Prostate gland (tissue), 2 donors: ENCODE results near the gene TIMM23. TPM values are rescaled to one million over a fixed set of nuclear protein-coding genes. Genes with fewer than 3 reads are reported as not detected.
"Not testable (repeated sequence)": the region's sequence is repeated elsewhere in the genome, so short reads cannot be mapped to it uniquely, and the experiment has no call there.

Source experiments
- DNase-seq: peaks from one replicate; pipeline ENCODE4 v3.0.0-alpha.2; 2019; ENCODE audit warnings: low spot score
- H3K27ac ChIP-seq, 2 donors: fragments of 200-600 bp; sonication (generic); 2 replicates each; pipeline ENCODE4 v1.5.1; 2017 to 2019
- H3K27me3 ChIP-seq: fragments of 200-600 bp; sonication (generic); replicated peaks from 2 replicates; pipeline ENCODE4 v1.5.1; 2019; ENCODE audit not compliant: insufficient read depth
- H3K36me3 ChIP-seq, 2 donors: fragments of 200-600 bp; sonication (generic); 1 replicate in 1 of 2; 2 replicates in 1 of 2; pipeline versions ENCODE4 v1.5.1 to v1.8.1; 2017 to 2019
- H3K4me1 ChIP-seq: fragments of 200-600 bp; sonication (generic); replicated peaks from 2 replicates; pipeline ENCODE4 v1.5.1; 2019
- H3K4me3 ChIP-seq, 2 donors: fragments of 200-600 bp; sonication (generic); 2 replicates each; pipeline ENCODE4 v1.5.1; 2017 to 2019
- H3K9me3 ChIP-seq: fragments of 200-600 bp; sonication (generic); 2 replicates; pipeline ENCODE4 v1.5.1; 2017
- CTCF ChIP-seq, 4 experiments: fragments of 200-600 bp in 2 of 4; fragments of 450-650 bp in 2 of 4; sonication (generic) in 2 of 4; IDR thresholded peaks; 1 replicate in 3 of 4; 2 replicates in 1 of 4; pipeline ENCODE4 v1.5.1; 2016 to 2019; ENCODE audit warnings: antibody characterized with exemption in 4 of 4, mild to moderate bottlenecking in 2 of 4, moderate library complexity in 2 of 4
- POLR2A ChIP-seq: fragments of 450-650 bp; IDR thresholded peaks from one replicate; pipeline ENCODE4 v1.6.1; 2016; ENCODE audit warnings: antibody characterized with exemption, mild to moderate bottlenecking
- POLR2AphosphoS5 ChIP-seq: sonication (generic); formaldehyde crosslinking; IDR thresholded peaks from one replicate; pipeline ENCODE4 v1.6.1; 2017; ENCODE audit warnings: antibody characterized with exemption
- WGBS: methylation state at CpG from one replicate; pipeline ENCODE4 v1.1.5; 2018; 5-methylcytosine and 5-hydroxymethylcytosine counted together
- intact Hi-C: fragments of 100-400 bp; cut with DNase I; formaldehyde crosslinking; loops from one replicate; pipeline ENCODE4 v1.14.2; 2022
- total RNA-seq, 2 donors: library from RNA; depleted of rRNA; stranded (reverse); fragments of >200 nt; gene quantifications; one replicate each; pipeline ENCODE4 v1.1.0, GENCODE V29; 2016

TIMM23 gene
- total RNA-seq, 2 donors from 2014 or later, result 60.8 to 93.5 TPM

GRCh38 chr10:46046261-46046660 is 74.0 kb downstream of the TIMM23 start, which contains the start of gene MSMB:
MSMB (minus strand) TSS chr10:46046269; CDS start chr10:46046237, 32 bp downstream.
- no peak for TF ChIP-seq CTCF (IDR thresholded peaks at IDR 0.05)
- peak; percentile 69 for TF ChIP-seq POLR2AphosphoS5
- Histone ChIP-seq H3K9me3 (no peaks in the 10 kb centered on the region), H3K4me3 (peak within 1 kb of the TSS in 1 of 2 donors; percentile 33), H3K4me1 (peaks cover 4% of the 10 kb centered on the region), H3K27ac (peak within 1 kb of the TSS; percentile 26 to 80), H3K27me3 (no peaks in the 10 kb centered on the region), H3K36me3 (no peaks in the 10 kb centered on the region)
- WGBS, result 73% methylated on average over 7 of the region's 7 CpGs
- intact Hi-C loops, result no loop called here
- DNase-seq, result no peak

DNA sequence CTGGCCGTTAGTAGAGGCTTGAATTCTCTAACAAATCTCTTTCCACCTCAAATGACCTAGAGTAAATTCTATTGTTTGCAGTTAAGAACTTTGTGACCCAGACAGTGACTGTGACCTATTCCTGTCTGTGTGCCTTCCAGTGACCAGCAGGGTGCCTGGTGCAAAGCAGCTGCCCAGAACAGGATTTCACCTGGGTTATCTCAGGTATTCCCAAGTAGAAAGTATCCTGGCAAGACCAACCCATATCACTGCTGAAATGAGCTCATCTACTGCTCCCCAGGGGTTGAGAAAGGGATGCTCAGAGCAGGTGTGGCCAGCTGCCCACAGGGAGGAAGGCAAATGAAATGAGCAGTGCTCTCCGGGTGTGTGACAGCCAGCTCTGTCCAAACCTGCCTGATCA is 75.9 kb downstream of the TIMM23 start:
- H3K9me3 ChIP-seq, result no peaks in the 10 kb centered on the region
- H3K27me3 ChIP-seq, result no peaks in the 10 kb centered on the region
- no peak for DNase-seq
- 31% methylated on average over 2 of the region's 2 CpGs for WGBS
- TF ChIP-seq CTCF (IDR thresholded peaks at IDR 0.05), result no peak
- TF ChIP-seq POLR2AphosphoS5, result peak; percentile 25
- no peak for TF ChIP-seq POLR2A
- H3K4me3 ChIP-seq, result no peak overlapping the region
- H3K27ac ChIP-seq, result peak overlapping the region; percentile 24 to 80
- intact Hi-C loops, result no loop called here
- no peaks in the 10 kb centered on the region for H3K36me3 ChIP-seq
- H3K4me1 ChIP-seq, result peaks cover 10% of the 10 kb centered on the region

GRCh38 chr10:46049497-46049831 is 77.2 kb downstream of the TIMM23 start:
- H3K9me3 ChIP-seq, H3K36me3 ChIP-seq, H3K27me3 ChIP-seq, intact Hi-C loops, H3K27ac ChIP-seq, DNase-seq, H3K4me3 ChIP-seq: not testable (repeated sequence)
- H3K4me1 ChIP-seq, result peaks cover 19% of the 10 kb centered on the region
- WGBS, result 94% methylated on average over 11 of the region's 11 CpGs

DNA sequence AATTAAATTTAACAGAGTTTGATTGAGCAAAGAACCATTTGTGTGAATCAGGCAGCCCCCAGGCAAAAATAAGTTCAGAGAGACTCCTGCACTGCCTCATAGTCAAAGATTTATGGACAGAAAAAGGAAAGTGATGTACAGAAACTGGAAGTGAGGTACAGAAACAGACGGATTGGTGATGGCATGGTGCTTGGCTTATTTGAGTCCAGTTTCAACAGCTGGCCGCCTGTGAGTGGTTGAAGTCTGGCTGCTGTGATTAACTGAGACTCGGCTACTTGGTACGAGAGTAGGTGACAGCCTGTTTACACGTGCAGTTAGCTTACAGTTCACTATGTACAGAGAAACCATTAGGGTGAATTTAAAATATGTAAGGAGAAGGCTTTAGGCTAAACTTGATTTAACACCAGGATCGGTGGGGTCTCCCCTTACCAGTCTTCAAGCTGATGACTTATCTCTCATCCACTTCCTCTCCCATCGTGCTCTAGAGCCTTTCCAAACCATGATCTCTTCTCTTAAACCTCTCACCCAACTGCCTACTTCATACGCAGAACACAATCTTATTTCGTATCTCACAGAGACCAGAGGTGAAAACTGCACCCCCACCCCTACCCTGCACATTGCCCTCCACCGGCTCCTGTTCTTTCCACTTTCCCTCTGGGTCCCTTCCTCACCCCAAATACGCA is 78.8 kb downstream of the TIMM23 start:
- Histone ChIP-seq H3K36me3 (no peaks in the 10 kb centered on the region), H3K9me3 (no peaks in the 10 kb centered on the region), H3K27me3 (no peaks in the 10 kb centered on the region), H3K27ac (peak overlapping the region; percentile 77 to 81), H3K4me1 (peaks cover 19% of the 10 kb centered on the region), H3K4me3 (no peak overlapping the region)
- 61% methylated on average over 11 of the region's 11 CpGs for whole genome bisulfite sequencing
- intact Hi-C loops, result no loop called here
- no peak for DNase-seq
- TF ChIP-seq CTCF (IDR thresholded peaks at IDR 0.05) (no peak), POLR2A (no peak), POLR2AphosphoS5 (no peak)

- TF ChIP-seq CTCF (IDR thresholded peaks at IDR 0.05), result no peak
- peak; percentile 39 for TF ChIP-seq POLR2AphosphoS5
- TF ChIP-seq POLR2A, result no peak
- Histone ChIP-seq H3K4me3 (no peak overlapping the region), H3K9me3 (no peaks in the 10 kb centered on the region), H3K36me3 (no peaks in the 10 kb centered on the region), H3K27me3 (no peaks in the 10 kb centered on the region), H3K4me1 (peaks cover 19% of the 10 kb centered on the region), H3K27ac (peak overlapping the region; percentile 77 to 81)
- 40% methylated on average over 6 of the region's 7 CpGs for WGBS
- intact Hi-C loops, result no loop called here
- no peak for DNase-seq
These were observed 79.9 kb downstream of the TIMM23 start for GRCh38 chr10:46052057-46052790.
